HG03442 (cell line): ENCODE data around the gene TRIM28.
"Not testable (repeated sequence)": the region's sequence is repeated elsewhere in the genome, so short reads cannot be mapped to it uniquely, and the experiment has no call there.

Source experiments
- ATAC-seq: cut with Tn5 transposase; IDR thresholded peaks from one replicate; pipeline ENCODE4 v1.9.1; 2021; ENCODE audit warnings: mild to moderate bottlenecking, moderate library complexity; ENCODE audit not compliant: unreplicated experiment

Gene TRIM28

GRCh38 chr19:58518256-58519086, 25.4 kb upstream of the TRIM28 start:
- ATAC-seq = no peak

GRCh38 chr19:58519087-58519354, 24.8 kb upstream of the TRIM28 start:
- ATAC-seq = peak; percentile 2

GRCh38 chr19:58519355-58520256, 24.3 kb upstream of the TRIM28 start, which contains the start of gene ZBTB45:
Gene ZBTB45 (minus strand): TSS chr19:58519810. CDS start chr19:58517673, 2,137 bp downstream.
- peak; percentile 76 for ATAC-seq

GRCh38 chr19:58520257-58520599, 23.6 kb upstream of the TRIM28 start:
- no peak for ATAC-seq

- no peak for ATAC-seq
Observed at GRCh38 chr19:58521651-58522050, 22.2 kb upstream of the TRIM28 start.

GRCh38 chr19:58522709-58523108, 21.2 kb upstream of the TRIM28 start:
- ATAC-seq = no peak

- no peak for ATAC-seq
Observed at GRCh38 chr19:58529405-58529804, 14.5 kb upstream of the TRIM28 start.

GRCh38 chr19:58531034-58531840, 12.6 kb upstream of the TRIM28 start:
- ATAC-seq = no peak

GRCh38 chr19:58535857-58536256, 8.0 kb upstream of the TRIM28 start:
- no peak for ATAC-seq

- no peak for ATAC-seq
Observed at GRCh38 chr19:58536852-58537798, 6.7 kb upstream of the TRIM28 start.

GRCh38 chr19:58538257-58539168, 5.4 kb upstream of the TRIM28 start:
- no peak for ATAC-seq

- not testable (repeated sequence) for ATAC-seq
Observed at GRCh38 chr19:58539169-58539559, 4.7 kb upstream of the TRIM28 start.

GRCh38 chr19:58542641-58543372, 1.1 kb upstream of the TRIM28 start:
- ATAC-seq = not testable (repeated sequence)

GRCh38 chr19:58544591-58545285, 874 bp downstream of the TRIM28 start:
- ATAC-seq = peak; percentile 33

GRCh38 chr19:58545286-58546018, 1.6 kb downstream of the TRIM28 start:
- ATAC-seq = no peak

GRCh38 chr19:58546019-58546530, 2.2 kb downstream of the TRIM28 start:
- no peak for ATAC-seq
